Activated naive CD8-positive, alpha-beta T cell (primary cell): ENCODE measurements around the gene CNIH1.
"Not testable (repeated sequence)": the region's sequence is repeated elsewhere in the genome, so short reads cannot be mapped to it uniquely, and the experiment has no call there.

Source experiments
- H3K27ac Mint-ChIP-seq: one replicate; pipeline ENCODE4 v1.8.0; 2021; ENCODE audit warnings: mixed read lengths
- H3K27me3 Mint-ChIP-seq: one replicate; pipeline ENCODE4 v1.8.0; 2021; ENCODE audit warnings: mixed read lengths
- H3K36me3 Mint-ChIP-seq: one replicate; pipeline ENCODE4 v1.8.0; 2021; ENCODE audit warnings: mixed read lengths
- H3K4me1 Mint-ChIP-seq: one replicate; pipeline ENCODE4 v1.8.0; 2021; ENCODE audit warnings: low read depth, mixed read lengths
- H3K4me3 Mint-ChIP-seq: one replicate; pipeline ENCODE4 v1.8.0; 2021; ENCODE audit warnings: mild to moderate bottlenecking, mixed read lengths
- H3K9me3 Mint-ChIP-seq: one replicate; pipeline ENCODE4 v1.8.0; 2021; ENCODE audit warnings: low read depth, mixed read lengths

Gene CNIH1

DNA sequence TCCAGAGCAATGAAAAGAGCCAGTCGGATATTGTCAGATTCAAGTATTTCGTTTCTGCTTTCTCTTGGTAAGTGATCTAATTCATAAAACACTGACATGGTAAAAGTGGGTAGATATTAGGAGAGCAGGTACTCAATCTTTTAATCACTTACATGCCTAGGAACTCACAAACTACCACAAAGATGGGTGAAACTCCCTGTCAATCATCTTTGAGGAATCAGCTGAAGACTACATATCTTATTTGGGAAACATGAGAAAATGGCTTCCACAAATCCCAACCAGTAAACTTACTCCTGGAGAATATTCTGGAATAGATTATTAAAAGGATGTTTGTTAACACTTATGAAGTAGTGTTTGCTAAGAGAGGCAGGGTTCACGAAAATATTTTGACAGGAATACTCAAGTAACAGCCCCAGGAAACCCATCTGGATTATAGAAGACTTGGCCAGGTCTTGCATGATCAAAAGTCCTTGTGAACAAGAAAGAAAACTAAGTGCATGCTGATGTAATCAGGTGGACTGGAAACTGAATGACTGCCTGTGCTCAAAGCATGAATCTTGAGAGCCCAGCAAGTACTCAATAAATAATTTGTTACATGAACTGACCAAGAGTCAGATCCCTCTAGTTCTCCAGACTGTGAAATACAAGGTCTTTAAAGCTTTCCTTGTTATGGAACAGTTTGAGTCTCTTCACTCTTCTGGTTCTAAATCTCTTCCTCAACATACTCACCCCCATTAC is 15.5 kb downstream of the CNIH1 start:
- peaks cover 25% of the 10 kb centered on the region for H3K4me1 Mint-ChIP-seq
- H3K27me3 Mint-ChIP-seq = no peaks in the 10 kb centered on the region
- H3K4me3 Mint-ChIP-seq = no peak overlapping the region
- peaks cover 2% of the 10 kb centered on the region for H3K36me3 Mint-ChIP-seq
- H3K27ac Mint-ChIP-seq = no peak overlapping the region
- H3K9me3 Mint-ChIP-seq = no peaks in the 10 kb centered on the region

DNA sequence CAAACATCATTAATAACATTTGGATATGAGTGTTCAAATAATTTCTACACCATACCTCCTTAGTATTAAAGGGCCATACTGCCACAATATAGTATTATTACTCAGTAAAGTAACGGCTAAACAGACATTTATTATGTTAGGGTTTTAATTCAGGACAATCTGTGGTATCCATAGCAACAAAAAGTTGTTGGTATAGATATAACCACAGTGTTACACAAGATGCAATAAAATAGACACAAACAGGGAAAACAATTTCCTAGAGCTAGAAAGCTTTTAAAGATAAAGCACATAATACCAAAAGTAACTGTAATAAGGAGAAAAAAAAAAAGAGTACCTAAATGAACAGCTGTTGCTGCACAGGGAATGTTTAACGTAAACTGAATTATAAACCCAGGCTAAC is 16.1 kb downstream of the CNIH1 start:
- Mint-ChIP-seq H3K4me3 (no peak overlapping the region), H3K4me1 (peaks cover 29% of the 10 kb centered on the region), H3K27me3 (no peaks in the 10 kb centered on the region), H3K27ac (peak overlapping the region; percentile 19), H3K36me3 (peaks cover 2% of the 10 kb centered on the region), H3K9me3 (no peaks in the 10 kb centered on the region)

DNA sequence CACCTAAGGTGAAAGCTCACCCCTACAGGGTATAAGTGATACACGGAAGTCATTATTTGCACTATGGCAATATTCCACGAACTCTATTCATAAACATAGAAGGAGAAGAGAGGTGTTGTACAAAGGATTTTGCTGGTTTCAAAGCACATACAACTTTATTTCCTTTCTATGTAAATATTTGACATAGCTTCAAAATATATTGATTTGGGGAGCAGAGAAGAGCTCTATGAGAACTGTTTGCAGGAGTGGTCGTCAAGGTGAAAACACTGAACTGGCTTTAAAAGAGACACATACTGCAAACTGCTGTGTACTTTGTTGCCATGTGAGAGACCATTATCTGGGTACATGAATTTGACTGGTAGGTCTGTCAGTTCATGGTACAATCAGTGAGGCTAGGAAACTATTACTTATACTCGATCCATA is 16.7 kb downstream of the CNIH1 start:
- Mint-ChIP-seq H3K9me3 (no peaks in the 10 kb centered on the region), H3K27ac (peak overlapping the region; percentile 65), H3K36me3 (peaks cover 2% of the 10 kb centered on the region), H3K4me1 (peaks cover 27% of the 10 kb centered on the region), H3K4me3 (no peak overlapping the region), H3K27me3 (no peaks in the 10 kb centered on the region)

DNA sequence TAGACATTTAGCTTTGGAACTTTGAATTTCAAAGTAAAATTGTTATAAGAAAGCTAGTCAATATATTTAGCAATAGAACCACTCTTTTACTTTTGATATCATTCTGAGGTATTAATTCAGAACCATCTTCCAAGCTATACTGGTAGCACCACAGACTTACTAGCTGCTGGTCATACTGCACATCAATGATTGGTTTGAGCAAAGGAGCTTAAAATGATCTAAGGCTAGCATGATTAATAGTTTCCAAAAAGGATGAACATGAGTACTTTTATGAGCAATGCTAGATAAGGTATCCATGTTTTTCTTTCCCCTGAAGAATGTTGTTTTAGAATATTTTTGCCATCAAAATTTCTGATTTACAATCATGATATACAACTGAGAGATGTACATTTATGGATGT is 17.2 kb downstream of the CNIH1 start:
- H3K4me1 Mint-ChIP-seq = peaks cover 24% of the 10 kb centered on the region
- H3K27ac Mint-ChIP-seq = peak overlapping the region; percentile 65
- no peaks in the 10 kb centered on the region for H3K9me3 Mint-ChIP-seq
- peaks cover 2% of the 10 kb centered on the region for H3K36me3 Mint-ChIP-seq
- H3K27me3 Mint-ChIP-seq = no peaks in the 10 kb centered on the region
- no peak overlapping the region for H3K4me3 Mint-ChIP-seq

DNA sequence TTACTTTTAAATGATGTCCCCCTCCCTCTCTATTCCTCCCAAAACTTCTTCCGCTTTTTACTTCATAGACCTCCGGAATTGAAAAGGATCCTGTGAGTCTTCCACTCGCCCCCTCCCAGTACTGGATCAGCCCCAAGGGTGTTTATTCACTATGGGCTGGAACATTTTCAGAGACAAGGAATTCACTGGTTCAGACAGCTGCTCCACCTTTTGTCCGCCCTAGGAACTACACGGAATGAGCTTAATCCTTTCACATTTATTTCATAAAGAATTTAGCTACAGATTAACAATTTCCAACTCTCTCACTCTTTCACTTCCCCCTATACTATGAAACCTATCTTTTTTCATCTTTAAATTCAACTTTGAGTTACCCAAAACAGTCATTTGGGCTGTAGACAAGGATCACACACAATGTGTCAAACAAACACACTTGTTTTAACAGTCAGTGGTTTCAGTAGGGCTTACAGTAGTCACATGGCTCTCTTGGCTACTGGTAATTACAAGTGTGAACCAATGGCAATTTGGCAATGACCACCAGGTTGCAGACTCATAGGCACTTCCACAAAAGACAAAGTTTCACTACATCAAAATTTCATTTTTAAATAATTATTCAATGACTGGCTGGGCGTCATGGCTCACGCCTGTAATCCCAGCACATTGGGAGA is 20.6 kb downstream of the CNIH1 start:
- H3K4me3 Mint-ChIP-seq = no peak overlapping the region
- H3K27me3 Mint-ChIP-seq = no peaks in the 10 kb centered on the region
- peaks cover 12% of the 10 kb centered on the region for H3K4me1 Mint-ChIP-seq
- peaks cover 2% of the 10 kb centered on the region for H3K36me3 Mint-ChIP-seq
- H3K9me3 Mint-ChIP-seq = no peaks in the 10 kb centered on the region
- peak overlapping the region; percentile 82 for H3K27ac Mint-ChIP-seq

DNA sequence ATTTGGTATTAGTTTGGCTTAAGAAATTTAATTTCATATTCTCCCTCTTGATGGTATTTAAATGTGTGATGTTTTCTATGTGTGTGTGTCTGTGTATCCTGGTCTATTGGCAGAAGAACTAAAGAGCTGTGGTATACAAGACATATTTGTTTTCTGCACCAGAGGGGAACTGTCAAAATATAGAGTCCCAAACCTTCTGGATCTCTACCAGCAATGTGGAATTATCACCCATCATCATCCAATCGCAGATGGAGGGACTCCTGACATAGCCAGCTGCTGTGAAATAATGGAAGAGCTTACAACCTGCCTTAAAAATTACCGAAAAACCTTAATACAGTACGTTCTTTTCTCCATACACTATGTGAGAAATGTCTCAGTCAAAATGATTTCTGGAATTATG is 29.8 kb downstream of the CNIH1 start:
- Mint-ChIP-seq H3K27me3 (no peaks in the 10 kb centered on the region), H3K27ac (no peak overlapping the region), H3K9me3 (no peaks in the 10 kb centered on the region), H3K36me3 (peaks cover 8% of the 10 kb centered on the region), H3K4me3 (no peak overlapping the region), H3K4me1 (no peaks in the 10 kb centered on the region)

DNA sequence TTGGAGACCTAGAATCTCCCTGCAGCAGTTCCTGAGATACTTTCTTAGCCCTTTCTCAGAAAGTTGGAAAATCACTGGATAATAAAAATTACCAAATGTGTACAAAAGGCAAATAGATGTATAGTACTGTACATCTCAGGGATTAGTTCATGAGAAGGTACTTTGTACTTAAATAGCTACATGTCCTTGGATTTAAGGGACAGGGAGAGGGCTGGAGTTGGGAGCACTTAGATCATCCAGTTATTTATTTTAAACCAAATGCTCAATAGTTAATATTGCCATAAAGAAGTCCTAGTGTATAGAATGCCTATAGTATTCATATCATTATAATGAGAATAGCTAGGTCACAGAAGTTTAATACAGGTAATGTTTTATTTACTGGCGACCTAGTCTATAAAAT is 31.0 kb downstream of the CNIH1 start:
- no peaks in the 10 kb centered on the region for H3K27me3 Mint-ChIP-seq
- H3K27ac Mint-ChIP-seq = no peak overlapping the region
- peaks cover 10% of the 10 kb centered on the region for H3K36me3 Mint-ChIP-seq
- no peaks in the 10 kb centered on the region for H3K4me1 Mint-ChIP-seq
- H3K4me3 Mint-ChIP-seq = no peak overlapping the region
- no peaks in the 10 kb centered on the region for H3K9me3 Mint-ChIP-seq

DNA sequence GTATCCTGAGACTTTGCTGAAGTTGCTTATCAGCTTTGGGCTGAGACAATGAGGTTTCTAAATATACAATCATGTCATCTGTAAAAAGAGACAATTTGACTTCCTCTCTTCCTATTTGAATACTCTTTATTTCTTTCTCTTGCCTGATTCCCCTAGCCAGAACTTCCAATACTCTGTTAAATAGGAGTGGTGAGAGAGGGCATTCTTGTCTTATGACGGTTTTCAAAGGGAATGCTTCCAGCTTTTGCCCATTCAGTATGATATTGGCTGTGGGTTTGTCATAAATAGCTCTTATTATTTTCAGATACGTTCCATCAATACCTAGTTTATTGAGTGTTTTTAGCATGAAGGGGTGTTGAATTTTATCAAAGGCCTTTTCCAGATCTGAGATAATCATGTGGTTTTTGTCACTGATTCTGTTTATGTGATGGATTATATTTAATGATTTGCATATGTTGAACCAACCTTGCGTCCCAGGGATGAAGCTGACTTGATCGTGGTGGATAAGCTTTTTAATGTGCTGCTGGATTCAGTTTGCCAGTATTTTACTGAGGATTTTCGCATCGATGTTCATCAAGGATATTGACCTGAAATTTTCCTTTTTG is 37.7 kb downstream of the CNIH1 start:
- not testable (repeated sequence) for H3K4me3 Mint-ChIP-seq, H3K4me1 Mint-ChIP-seq, H3K9me3 Mint-ChIP-seq, H3K27ac Mint-ChIP-seq, H3K27me3 Mint-ChIP-seq
- peaks cover 19% of the 10 kb centered on the region for H3K36me3 Mint-ChIP-seq

DNA sequence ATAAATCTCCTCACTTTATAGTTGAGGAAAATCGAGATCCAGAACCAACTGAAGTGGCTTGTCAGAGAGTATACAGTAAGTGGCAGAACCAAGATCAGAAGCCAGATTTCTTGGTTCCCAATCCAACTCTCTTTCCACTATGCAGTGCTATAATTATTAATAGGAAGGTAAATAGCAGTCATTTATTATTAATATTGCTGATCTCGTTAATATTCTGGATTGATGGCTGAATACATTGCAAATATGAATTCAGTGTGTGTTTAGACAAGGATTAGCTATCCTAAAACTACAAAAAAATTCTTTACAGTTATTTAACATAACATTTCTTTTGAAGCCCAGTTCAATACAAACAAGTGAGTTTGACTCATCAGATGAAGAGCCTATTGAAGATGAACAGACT is 41.6 kb downstream of the CNIH1 start:
- H3K4me3 Mint-ChIP-seq = no peak overlapping the region
- peaks cover 13% of the 10 kb centered on the region for H3K4me1 Mint-ChIP-seq
- H3K9me3 Mint-ChIP-seq = no peaks in the 10 kb centered on the region
- H3K27me3 Mint-ChIP-seq = no peaks in the 10 kb centered on the region
- H3K36me3 Mint-ChIP-seq = peaks cover 11% of the 10 kb centered on the region
- H3K27ac Mint-ChIP-seq = no peak overlapping the region

DNA sequence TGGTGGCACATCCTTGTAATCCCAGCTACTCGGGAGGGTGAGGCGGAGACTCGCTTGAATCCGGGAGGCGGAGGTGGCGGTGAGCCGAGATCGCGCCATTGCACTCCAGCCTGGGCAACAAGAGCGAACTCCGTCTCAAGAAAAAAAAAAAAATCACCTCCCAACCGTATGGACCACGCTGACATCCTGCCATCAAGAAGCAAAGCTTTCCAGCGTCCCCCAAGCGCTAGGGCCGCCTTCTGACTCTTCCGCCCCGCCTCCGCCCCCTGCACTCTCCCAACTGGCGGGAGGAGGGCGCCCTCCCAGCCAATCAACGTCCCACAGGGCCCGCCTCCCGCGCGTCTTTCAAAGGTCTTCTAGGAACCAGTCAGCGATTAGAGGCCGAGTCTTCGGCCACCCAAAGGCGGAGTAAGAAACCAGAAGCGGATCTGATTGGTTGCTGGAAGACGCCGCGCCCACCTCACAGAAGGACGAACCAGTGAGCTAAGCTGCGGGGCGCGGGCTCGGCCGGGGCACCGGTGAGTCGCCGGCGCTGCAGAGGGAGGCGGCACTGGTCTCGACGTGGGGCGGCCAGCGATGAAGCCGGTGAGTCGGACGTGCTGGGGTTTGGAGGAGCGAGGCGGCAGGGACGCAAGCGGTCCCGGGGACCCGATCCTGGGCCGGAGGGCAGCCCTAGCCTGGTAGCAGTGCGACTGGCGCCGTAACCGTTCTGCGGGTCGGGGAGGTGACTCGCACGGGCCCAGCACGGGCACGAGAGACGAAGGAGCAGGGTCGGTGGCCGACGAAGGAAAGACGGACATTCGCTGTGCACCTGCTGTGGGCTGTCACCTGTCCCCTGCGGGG is 44.5 kb downstream of the CNIH1 start, which contains the start of gene CDKN3:
Gene CDKN3 (plus strand): TSS at position 515 of the 843 bp plus-strand sequence. CDS start 62 bp downstream, at position 577.
- Mint-ChIP-seq H3K4me1 (peaks cover 13% of the 10 kb centered on the region), H3K36me3 (no peaks in the 10 kb centered on the region), H3K4me3 (peak within 1 kb of the TSS; percentile 85), H3K9me3 (no peaks in the 10 kb centered on the region), H3K27me3 (no peaks in the 10 kb centered on the region), H3K27ac (peak within 1 kb of the TSS; percentile 5)

DNA sequence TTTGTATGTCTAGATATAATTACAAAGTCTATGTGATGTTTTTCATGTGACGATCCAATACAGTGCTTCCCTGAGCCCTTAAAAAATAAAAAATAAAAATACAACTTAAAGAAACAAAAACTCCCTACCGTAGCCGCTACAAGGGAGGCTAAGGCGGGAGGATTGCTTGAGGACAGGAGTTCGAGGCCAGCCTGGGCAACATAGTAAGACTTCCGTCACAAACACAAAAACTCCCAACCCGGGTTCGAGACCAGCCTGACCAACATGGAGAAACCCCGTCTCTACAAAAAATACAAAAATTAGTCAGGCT is 45.0 kb downstream of the CNIH1 start:
- Mint-ChIP-seq H3K36me3 (no peaks in the 10 kb centered on the region), H3K4me1 (peaks cover 13% of the 10 kb centered on the region), H3K27ac (peak overlapping the region; percentile 5), H3K27me3 (no peaks in the 10 kb centered on the region), H3K4me3 (peak overlapping the region; percentile 85), H3K9me3 (no peaks in the 10 kb centered on the region)

DNA sequence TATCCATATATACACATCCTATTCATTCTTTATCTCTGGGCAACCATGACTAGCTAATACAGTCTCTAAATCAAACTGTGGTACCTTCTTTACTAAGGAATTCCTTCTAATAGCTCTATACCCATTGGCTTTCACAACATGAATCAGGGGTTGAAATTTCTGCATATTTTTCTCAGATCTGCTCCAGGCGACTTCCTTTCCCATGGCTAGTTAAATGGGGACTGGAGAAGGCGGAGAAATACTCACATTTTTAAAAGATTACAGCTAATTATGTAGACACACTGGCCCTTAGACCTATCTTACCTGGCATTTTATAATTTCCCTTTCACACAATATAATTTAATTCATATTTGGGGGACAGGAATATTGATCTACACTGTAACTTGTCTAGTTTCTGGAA is 45.5 kb downstream of the CNIH1 start:
- no peaks in the 10 kb centered on the region for H3K9me3 Mint-ChIP-seq
- peaks cover 13% of the 10 kb centered on the region for H3K4me1 Mint-ChIP-seq
- no peaks in the 10 kb centered on the region for H3K36me3 Mint-ChIP-seq
- H3K27ac Mint-ChIP-seq = no peak overlapping the region
- H3K27me3 Mint-ChIP-seq = no peaks in the 10 kb centered on the region
- peak overlapping the region; percentile 52 for H3K4me3 Mint-ChIP-seq

DNA sequence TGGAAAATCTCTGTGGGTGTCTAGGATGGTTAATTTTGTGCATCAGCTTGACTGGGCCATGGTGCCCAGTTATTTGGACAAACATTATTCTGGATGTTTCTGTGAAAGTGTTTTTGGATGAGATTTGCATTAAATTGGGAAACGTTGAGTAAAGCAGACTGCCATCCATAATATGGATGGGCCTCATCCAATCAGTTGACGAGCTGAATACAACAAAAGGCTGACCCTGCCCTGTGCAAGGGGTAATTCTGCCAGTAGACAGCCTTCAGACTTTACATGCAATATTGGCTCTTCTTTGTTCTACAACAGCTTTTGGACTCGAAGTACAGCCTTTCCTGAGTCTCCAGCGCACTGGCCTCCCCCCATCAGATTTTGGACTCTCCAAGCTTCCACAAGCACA is 45.9 kb downstream of the CNIH1 start:
- no peaks in the 10 kb centered on the region for H3K9me3 Mint-ChIP-seq
- no peaks in the 10 kb centered on the region for H3K36me3 Mint-ChIP-seq
- H3K4me3 Mint-ChIP-seq = no peak overlapping the region
- H3K27ac Mint-ChIP-seq = no peak overlapping the region
- peaks cover 13% of the 10 kb centered on the region for H3K4me1 Mint-ChIP-seq
- no peaks in the 10 kb centered on the region for H3K27me3 Mint-ChIP-seq

DNA sequence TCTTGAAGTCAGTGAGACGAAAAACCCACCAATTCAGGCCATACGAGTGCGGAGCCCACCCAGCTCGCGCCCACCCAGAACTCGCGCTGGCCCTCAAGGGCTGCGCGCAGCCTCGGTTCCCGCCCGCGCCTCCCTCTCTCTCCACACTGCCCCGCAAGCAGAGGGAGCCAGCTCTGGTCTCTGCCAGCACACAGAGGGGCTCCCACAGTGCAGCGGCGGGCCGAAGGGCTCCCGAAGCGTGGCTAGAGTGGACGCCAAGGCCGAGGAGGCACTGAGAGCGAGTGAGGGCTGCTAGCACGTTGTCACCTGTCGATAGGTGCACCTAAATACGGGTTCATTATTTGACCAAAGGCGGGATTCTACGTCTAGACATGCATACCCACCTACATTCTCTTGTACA is 46.6 kb downstream of the CNIH1 start:
- H3K36me3 Mint-ChIP-seq = no peaks in the 10 kb centered on the region
- H3K9me3 Mint-ChIP-seq = no peaks in the 10 kb centered on the region
- H3K4me1 Mint-ChIP-seq = peaks cover 13% of the 10 kb centered on the region
- no peak overlapping the region for H3K27ac Mint-ChIP-seq
- H3K27me3 Mint-ChIP-seq = no peaks in the 10 kb centered on the region
- H3K4me3 Mint-ChIP-seq = no peak overlapping the region
